VCaP (cell line): ENCODE measurements around the gene UBASH3B.
"Not testable (repeated sequence)": the region's sequence is repeated elsewhere in the genome, so short reads cannot be mapped to it uniquely, and the experiment has no call there.

Source experiments
- H3K27ac ChIP-seq: fragments of 450-650 bp; 2 replicates; pipeline ENCODE4 v1.5.1; 2017
- CTCF ChIP-seq: fragments of 450-650 bp; conservative IDR thresholded peaks from 2 replicates; pipeline ENCODE4 v1.5.1; 2017; ENCODE audit warnings: mild to moderate bottlenecking, moderate library complexity

The UBASH3B gene

DNA sequence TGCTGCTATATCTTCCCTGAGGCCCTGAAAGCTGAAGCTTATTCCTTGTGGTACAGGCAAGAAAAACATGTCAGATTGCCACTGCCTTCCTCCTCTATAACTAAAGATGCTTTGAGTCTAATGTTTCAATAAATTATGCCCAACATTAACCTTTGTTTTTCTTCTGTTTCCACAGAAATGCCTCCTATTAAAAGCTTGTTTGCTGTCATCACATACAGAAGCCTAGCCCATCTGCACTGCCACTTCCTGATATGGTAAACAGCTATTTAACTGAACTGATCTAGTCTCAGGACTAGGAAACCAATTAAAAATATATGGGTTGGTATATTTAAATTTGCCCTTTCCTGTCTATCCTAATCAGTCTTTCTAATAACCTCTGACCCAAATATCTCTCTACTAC is 165.6 kb downstream of the UBASH3B start:
- no peak overlapping the region for H3K27ac ChIP-seq
- no peak for TF ChIP-seq CTCF

DNA sequence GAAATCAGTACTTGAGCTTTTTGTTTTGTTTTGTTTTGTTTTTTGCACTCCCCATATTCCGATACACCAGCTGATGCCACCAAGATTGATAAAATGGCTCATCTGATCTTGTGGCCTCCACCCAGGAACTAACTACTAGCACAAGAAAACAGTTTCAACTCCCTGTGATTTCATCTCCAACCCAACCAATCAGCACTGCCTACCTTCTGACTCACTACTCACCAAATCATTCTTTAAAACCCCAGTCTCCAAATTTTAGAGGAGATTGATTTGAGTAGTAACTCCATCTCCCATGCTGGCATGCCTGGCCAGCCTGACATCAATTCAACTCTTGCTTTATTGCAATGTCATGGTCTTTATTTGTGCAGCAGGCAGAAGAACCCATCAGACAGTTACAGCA is 166.7 kb downstream of the UBASH3B start:
- no peak for TF ChIP-seq CTCF
- H3K27ac ChIP-seq, result no peak overlapping the region

GRCh38 chr11:122823564-122823963 is 168.0 kb downstream of the UBASH3B start:
- no peak overlapping the region for H3K27ac ChIP-seq
- TF ChIP-seq CTCF, result no peak

GRCh38 chr11:122829371-122829770 is 173.8 kb downstream of the UBASH3B start:
- H3K27ac ChIP-seq, result not testable (repeated sequence)

DNA sequence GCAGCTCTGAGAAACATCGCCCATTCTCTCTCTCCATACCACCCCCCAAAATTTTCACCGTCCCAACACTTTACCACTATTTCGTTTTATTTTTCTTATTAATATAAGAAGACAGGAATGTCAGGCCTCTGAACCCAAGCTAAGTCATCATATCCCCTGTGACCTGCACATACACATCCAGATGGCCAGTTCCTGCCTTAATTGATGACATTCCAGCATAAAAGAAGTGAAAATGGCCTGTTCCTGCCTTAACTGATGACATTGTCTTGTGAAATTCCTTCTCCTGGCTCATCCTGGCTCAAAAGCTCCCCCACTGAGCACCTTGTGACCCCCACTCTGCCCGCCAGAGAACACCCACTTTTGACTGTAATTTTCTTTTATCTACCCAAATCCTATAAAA is 176.8 kb downstream of the UBASH3B start:
- not testable (repeated sequence) for H3K27ac ChIP-seq

- no peak for TF ChIP-seq CTCF
- no peak overlapping the region for H3K27ac ChIP-seq
These were observed 177.4 kb downstream of the UBASH3B start for GRCh38 chr11:122832721-122833470.

DNA sequence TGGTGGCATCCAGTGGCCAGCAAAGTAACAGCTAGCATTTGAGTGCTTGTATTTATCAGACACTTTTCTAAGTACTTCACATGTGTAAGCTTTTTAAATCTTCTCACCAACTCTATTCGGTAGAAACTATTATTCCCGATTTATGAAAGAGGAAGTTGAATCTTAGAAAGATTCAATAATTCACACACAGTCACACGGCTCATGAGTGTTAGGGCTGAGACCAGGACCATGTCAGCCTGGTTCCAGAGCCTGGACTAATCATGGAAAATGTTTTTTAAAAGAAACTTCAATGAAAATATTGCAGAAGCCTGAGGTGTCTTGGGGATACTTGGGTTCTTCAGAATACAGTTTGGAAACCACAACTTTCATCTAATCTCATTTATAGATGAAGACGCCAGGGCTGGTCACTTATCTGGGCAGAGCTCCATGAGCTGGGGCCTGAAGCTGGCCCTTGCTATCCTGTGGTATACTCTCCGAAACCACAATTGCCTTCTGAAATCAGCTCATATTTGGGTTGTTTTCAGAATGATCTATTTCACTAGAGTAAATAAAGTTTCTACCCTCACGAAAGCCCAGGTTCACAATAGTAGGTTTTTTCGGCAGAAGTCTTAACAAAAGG is 178.4 kb downstream of the UBASH3B start:
- no peak overlapping the region for H3K27ac ChIP-seq
- no peak for TF ChIP-seq CTCF

DNA sequence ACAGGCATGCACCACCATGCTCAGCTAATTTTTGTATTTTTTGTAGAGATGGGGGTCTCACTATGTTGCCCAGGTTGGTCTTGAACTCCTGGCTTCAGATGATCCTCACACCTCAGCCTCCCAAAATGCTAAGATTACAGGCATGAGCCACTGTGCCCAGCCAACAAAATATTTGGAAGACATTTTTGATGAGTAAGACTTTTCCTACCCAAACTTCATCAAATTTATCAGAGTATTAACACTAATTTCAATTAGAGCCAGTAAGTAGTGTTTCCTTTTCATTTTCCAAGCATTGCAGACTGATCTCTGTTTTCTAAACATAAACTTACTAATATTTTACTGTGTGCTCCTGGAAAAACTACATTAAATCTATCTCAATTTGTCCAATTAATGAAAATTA is 181.4 kb downstream of the UBASH3B start:
- no peak for TF ChIP-seq CTCF
- no peak overlapping the region for H3K27ac ChIP-seq
